Common myeloid progenitor, CD34-positive (primary cell): ENCODE results near the gene PRDM11.

Experiments
- CTCF ChIA-PET: fragments of 350-600 bp; sonication (Branson Sonifier 250); formaldehyde crosslinking; loops from one replicate; lab custom pipeline; 2021; ENCODE audit warnings: antibody characterized with exemption; lab: Charles Lee
- POLR2A ChIA-PET: fragments of 350-600 bp; sonication (Branson Sonifier 250); formaldehyde crosslinking; loops from one replicate; lab custom pipeline; 2021; ENCODE audit warnings: antibody characterized with exemption; lab: Charles Lee
- DNase-seq, 3 donors: peaks; one replicate each; pipeline versions ENCODE4 v3.0.0 to v3.0.0-alpha.2; 2013
- H3K27ac ChIP-seq, 2 experiments: 1 replicate in 1 of 2; 2 replicates in 1 of 2; pipeline ENCODE4 v1.7.0; 2013; ENCODE audit warnings: inconsistent platforms in 2 of 2, low read length in 2 of 2, mild to moderate bottlenecking in 2 of 2, low read depth in 1 of 2, moderate library complexity in 1 of 2; ENCODE audit not compliant: severe bottlenecking in 2 of 2, insufficient read depth in 1 of 2, poor library complexity in 1 of 2
- H3K27me3 ChIP-seq, 5 experiments: replicated peaks in 2 of 5; 1 replicate in 3 of 5; 2 replicates in 2 of 5; pipeline versions ENCODE4 v1.6.1 to v1.7.0; 2013; ENCODE audit warnings: low read length in 4 of 5, mild to moderate bottlenecking in 2 of 5, moderate library complexity in 2 of 5, inconsistent platforms in 1 of 5; ENCODE audit not compliant: insufficient read depth in 5 of 5, control insufficient read depth in 4 of 5
- H3K36me3 ChIP-seq, 4 experiments: 1 replicate in 2 of 4; 2 replicates in 2 of 4; pipeline versions ENCODE4 v1.6.1 to v1.7.0; 2013; ENCODE audit warnings: low read length in 3 of 4, control low read depth in 1 of 4, mild to moderate bottlenecking in 1 of 4; ENCODE audit not compliant: control insufficient read depth in 4 of 4, insufficient read depth in 4 of 4
- H3K4me1 ChIP-seq, 4 experiments: 1 replicate in 3 of 4; 2 replicates in 1 of 4; pipeline versions ENCODE4 v1.6.1 to v1.7.1; 2013; ENCODE audit warnings: low read length in 3 of 4, mild to moderate bottlenecking in 3 of 4, control low read depth in 1 of 4, inconsistent platforms in 1 of 4, moderate library complexity in 1 of 4; ENCODE audit not compliant: control insufficient read depth in 4 of 4, insufficient read depth in 4 of 4; ENCODE audit errors: control extremely low read depth in 1 of 4
- H3K4me3 ChIP-seq, 7 experiments: 1 replicate in 4 of 7; 2 replicates in 3 of 7; pipeline versions ENCODE4 v1.5.1 to v1.7.0; 2013; ENCODE audit warnings: mild to moderate bottlenecking in 7 of 7, low read length in 6 of 7, moderate library complexity in 6 of 7, inconsistent platforms in 2 of 7, low read depth in 2 of 7, control low read depth in 1 of 7; ENCODE audit not compliant: insufficient read depth in 4 of 7, control insufficient read depth in 1 of 7; ENCODE audit errors: extremely low read depth in 1 of 7
- H3K9me3 ChIP-seq, 5 experiments: 1 replicate in 4 of 5; 2 replicates in 1 of 5; pipeline versions ENCODE4 v1.6.1 to v1.7.1; 2013; ENCODE audit warnings: low read length in 4 of 5, mild to moderate bottlenecking in 2 of 5, inconsistent platforms in 1 of 5, low read depth in 1 of 5, moderate library complexity in 1 of 5; ENCODE audit not compliant: control insufficient read depth in 4 of 5, insufficient read depth in 2 of 5; ENCODE audit errors: control extremely low read depth in 1 of 5
- WGBS: methylation state at CpG from one replicate; pipeline ENCODE4 v1.1.5; 2013; ENCODE audit not compliant: insufficient coverage; 5-methylcytosine and 5-hydroxymethylcytosine counted together

The PRDM11 gene

DNA sequence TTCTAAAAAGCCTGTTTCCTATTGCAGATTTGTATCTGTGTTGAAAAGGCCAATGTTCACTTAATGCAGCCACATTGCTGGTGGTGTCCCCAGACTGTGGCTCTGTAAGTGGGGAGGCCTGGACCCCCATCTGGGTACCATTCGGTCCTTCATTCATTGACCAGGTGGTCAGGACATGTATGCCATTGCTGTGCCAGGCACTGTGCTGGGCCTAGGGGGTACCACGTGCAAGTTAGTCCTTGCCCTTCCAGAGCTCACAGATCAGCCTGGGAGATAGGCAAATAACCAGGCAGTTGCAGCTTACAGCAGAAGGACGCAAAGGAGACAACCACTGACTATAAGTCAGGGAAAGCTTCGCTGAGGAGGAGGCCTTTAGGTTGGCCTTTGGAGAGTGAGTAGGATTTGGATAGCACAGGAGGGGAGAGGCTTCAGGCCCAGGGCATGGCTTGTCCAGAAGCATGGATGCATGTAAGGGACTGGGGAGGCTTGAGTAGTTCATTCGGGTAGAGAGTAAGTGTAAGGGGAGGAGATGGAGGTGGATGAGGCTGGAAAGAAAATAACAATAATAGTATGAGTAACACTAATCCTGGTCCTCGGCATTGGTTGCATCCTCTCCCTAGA is 5.0 kb downstream of the PRDM11 start:
- H3K27me3 ChIP-seq: no peaks in the 10 kb centered on the region
- WGBS: 96% methylated on average over 3 of the region's 6 CpGs
- POLR2A ChIA-PET: no interaction called here
- CTCF ChIA-PET: interaction anchor here (0.6 to 1.4 kb wide), 4 partner anchors 31 to 177 kb away, joined by 3 read pairs; no protein-coding TSS in a partner anchor
- peaks cover 8 to 16% (median 11%) of the 10 kb centered on the region in 4 experiments for H3K4me1 ChIP-seq
- DNase-seq: no peak
- no peak overlapping the region for H3K27ac ChIP-seq
- peaks cover 0 to 2% (median 0%) of the 10 kb centered on the region in 4 experiments for H3K36me3 ChIP-seq
- H3K9me3 ChIP-seq: no peaks in the 10 kb centered on the region
- no peak overlapping the region for H3K4me3 ChIP-seq

DNA sequence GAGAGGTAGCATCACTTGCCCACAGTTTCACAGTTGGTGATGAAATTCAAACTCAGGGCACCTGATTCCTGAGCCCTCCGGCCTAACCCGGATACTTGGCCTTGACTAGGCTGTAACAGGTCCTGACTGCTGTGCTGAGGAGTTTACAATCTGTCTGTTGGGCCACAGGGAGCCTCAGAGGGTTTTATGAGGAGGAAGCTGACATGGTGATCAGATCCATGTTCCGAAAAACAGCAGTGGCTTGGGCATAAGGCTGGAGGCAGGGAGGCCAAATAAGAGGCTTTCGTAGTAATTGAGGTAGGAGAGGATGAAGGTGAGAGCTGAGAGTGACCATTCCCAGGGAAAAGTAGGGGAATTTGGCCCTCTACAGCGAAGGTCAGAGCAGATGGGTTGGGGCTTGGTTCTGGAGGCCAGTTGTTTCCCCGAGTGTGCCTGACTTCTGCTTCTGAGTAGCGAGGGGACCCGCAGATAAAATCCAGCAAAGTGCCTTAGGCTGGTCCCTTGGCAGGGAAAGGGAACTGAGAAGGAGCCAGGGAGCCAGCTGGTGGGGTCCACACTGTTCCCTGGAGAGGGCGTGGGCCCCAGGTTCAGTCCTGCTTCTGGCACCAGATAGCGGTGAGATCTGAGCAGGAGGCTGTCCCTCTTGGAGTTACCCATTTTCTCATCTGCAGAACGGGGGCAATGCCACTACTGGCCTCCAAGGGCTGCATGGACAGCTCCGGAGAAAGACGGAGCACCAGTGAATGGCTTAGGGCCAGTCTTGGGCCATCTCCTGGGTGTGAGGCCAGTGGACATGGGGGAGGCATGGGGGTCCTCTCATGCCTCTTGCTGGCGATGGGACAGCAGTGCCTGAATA is 6.5 kb downstream of the PRDM11 start:
- H3K27ac ChIP-seq: no peak overlapping the region
- 95% methylated on average over 14 of the region's 14 CpGs for WGBS
- no peak overlapping the region for H3K4me3 ChIP-seq

DNA sequence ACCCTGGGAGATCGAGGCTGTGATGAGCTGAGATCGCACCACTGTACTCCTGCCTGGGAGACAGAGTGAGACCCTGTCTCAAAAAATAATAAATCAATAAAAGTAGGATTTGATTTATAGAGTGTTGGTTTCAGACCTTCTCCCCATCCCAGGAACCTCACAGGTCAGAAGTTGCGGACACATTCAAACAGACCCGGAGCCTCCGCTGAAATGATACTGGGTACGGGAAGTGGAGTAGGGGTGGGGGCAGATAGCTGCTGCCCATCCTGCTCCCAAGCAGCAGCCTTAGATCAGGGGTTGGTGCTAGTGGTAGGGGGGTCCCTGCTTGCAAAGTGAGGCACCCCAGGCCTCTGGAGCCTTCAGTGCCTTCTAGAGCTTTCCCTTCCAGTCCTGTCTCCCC is 7.8 kb downstream of the PRDM11 start:
- Histone ChIP-seq H3K27me3 (no peaks in the 10 kb centered on the region), H3K4me1 (peaks cover 0 to 31% (median 23%) of the 10 kb centered on the region in 4 experiments), H3K4me3 (no peak overlapping the region), H3K27ac (no peak overlapping the region), H3K36me3 (peaks cover 0 to 2% (median 0%) of the 10 kb centered on the region in 4 experiments), H3K9me3 (no peaks in the 10 kb centered on the region)
- CTCF ChIA-PET: interaction anchor here (0.9 to 1.2 kb wide), 2 partner anchors 8 to 14 kb away, joined by 3 to 5 read pairs; no protein-coding TSS in a partner anchor
- no peak for DNase-seq
- POLR2A ChIA-PET: interaction anchor here (1.2 kb wide), 1 partner anchor 16 kb away, joined by 3 read pairs; no protein-coding TSS in a partner anchor
- WGBS: 100% methylated on average over 2 of the region's 6 CpGs

More for the DNA sequence above, 6.5 kb downstream of the PRDM11 start:
- CTCF ChIA-PET: no interaction called here
- DNase-seq: no peak
- Histone ChIP-seq H3K9me3 (no peaks in the 10 kb centered on the region), H3K36me3 (peaks cover 0 to 2% (median 0%) of the 10 kb centered on the region in 4 experiments), H3K27me3 (no peaks in the 10 kb centered on the region), H3K4me1 (peaks cover 3 to 20% (median 14%) of the 10 kb centered on the region in 4 experiments)
- POLR2A ChIA-PET: no interaction called here

DNA sequence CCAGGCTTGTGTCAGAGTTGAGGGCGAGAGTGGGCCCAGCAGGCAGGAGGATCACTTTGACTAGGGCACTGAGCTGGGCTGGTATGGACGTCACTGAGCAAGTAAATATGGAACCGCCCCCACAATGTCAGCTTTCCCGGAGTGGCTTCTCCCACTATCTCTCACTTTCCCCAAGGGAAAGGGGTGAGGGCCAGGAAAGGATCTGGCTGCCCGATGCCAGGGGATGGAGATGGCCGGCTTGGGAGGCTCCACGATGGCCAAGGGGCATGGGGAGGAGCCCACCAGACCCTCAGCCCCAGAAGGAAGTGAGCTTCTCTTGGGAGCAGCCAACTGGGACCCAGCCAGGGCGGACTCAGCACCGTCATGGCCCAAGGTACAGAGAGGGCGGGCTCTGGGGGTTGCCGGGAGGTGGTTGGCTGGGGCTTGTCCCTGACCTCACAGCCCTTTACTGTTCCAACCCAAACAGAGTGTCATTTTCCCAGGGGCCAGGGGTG is 8.7 kb downstream of the PRDM11 start:
- POLR2A ChIA-PET: interaction anchor here (1.2 kb wide), 1 partner anchor 15 kb away, joined by 3 read pairs; no protein-coding TSS in a partner anchor

DNA sequence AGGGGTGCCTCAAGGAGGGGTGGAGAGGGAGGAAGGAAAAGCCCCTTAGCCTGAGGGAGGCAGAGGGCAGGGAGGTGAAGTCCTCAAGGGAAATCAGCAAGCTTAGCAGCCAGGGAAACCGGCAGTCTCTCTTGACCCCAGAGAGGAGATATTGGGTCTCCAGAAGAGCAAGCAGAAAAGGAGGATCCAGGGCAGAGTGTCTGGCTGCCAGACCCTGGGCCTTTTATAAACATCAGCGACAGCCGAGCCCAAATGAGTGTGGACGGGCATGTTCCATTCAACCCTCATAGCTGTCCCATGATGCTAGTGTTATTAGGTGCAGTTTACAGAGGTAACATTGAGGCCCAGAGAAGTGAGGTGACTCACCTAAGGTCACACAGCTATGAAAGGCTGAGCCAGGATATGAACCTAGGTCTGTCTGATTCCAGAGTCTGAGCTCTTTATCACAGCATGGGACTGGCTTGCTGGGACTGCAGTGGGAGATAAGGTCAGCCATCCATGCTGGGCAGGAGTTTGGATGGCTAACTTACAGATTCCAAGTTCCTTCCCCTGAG is 9.3 kb downstream of the PRDM11 start:
- Histone ChIP-seq H3K4me1 (peaks cover 0 to 39% (median 32%) of the 10 kb centered on the region in 4 experiments), H3K27ac (no peak overlapping the region), H3K27me3 (no peaks in the 10 kb centered on the region), H3K4me3 (no peak overlapping the region), H3K36me3 (peaks cover 0 to 2% (median 0%) of the 10 kb centered on the region in 4 experiments), H3K9me3 (no peaks in the 10 kb centered on the region)
- ChIA-PET POLR2A (interaction anchor here (1.2 kb wide), 1 partner anchor 14 kb away, joined by 3 read pairs; no protein-coding TSS in a partner anchor), CTCF (interaction anchor here (0.7 to 1.8 kb wide), 5 partner anchors 11 to 219 kb away, joined by 3 to 4 read pairs (median 3); no protein-coding TSS in a partner anchor)
- 88% methylated on average over 4 of the region's 4 CpGs for WGBS
- no peak for DNase-seq

More for the DNA sequence above, 8.7 kb downstream of the PRDM11 start:
- no peak overlapping the region for H3K4me3 ChIP-seq
- no peak for DNase-seq
- peaks cover 0 to 2% (median 0%) of the 10 kb centered on the region in 4 experiments for H3K36me3 ChIP-seq
- H3K27ac ChIP-seq: no peak overlapping the region
- H3K9me3 ChIP-seq: no peaks in the 10 kb centered on the region
- H3K27me3 ChIP-seq: no peaks in the 10 kb centered on the region
- CTCF ChIA-PET: interaction anchor here (0.7 to 1.8 kb wide), 7 partner anchors 8 to 219 kb away, joined by 3 to 5 read pairs (median 3); no protein-coding TSS in a partner anchor
- 97% methylated on average over 9 of the region's 11 CpGs for WGBS
- peaks cover 0 to 39% (median 31%) of the 10 kb centered on the region in 4 experiments for H3K4me1 ChIP-seq

DNA sequence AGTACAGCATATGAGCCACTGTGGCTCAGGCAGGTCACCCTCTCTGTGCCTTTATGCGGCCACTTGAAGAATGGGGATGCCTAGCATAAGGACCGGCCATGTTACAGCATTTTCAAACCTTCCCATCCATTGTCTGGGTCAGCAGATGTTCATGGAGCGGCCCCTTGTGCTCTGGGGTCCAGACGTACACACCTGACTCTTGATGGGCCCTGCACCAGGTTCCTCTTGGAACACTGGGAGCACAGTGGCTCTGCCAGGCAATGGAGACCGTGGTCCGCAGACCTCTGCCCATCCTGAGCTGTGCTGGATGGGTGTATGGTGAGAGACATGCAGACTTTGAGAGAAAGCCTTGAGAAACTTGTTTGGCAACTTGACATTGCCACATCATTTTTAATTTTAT is 9.8 kb downstream of the PRDM11 start:
- ChIA-PET POLR2A (no interaction called here), CTCF (interaction anchor here (0.7 to 1.8 kb wide), 4 partner anchors 11 to 220 kb away, joined by 3 to 5 read pairs (median 4); no protein-coding TSS in a partner anchor)
- no peaks in the 10 kb centered on the region for H3K9me3 ChIP-seq
- no peak for DNase-seq
- H3K27me3 ChIP-seq: no peaks in the 10 kb centered on the region
- H3K4me3 ChIP-seq: no peak overlapping the region
- WGBS: 95% methylated on average over 4 of the region's 6 CpGs
- peaks cover 0 to 2% (median 0%) of the 10 kb centered on the region in 4 experiments for H3K36me3 ChIP-seq
- no peak overlapping the region for H3K27ac ChIP-seq
- peaks cover 0 to 39% (median 33%) of the 10 kb centered on the region in 4 experiments for H3K4me1 ChIP-seq
